ENCODE measurements around the gene GLTP. TPM values are rescaled to one million over a fixed set of nuclear protein-coding genes. Genes with fewer than 3 reads are reported as not detected.
"Not testable (repeated sequence)": the region's sequence is repeated elsewhere in the genome, so short reads cannot be mapped to it uniquely, and the experiment has no call there.

The GLTP gene
- total RNA-seq, 2 experiments from 2014 or later = 19.9 to 20.9 TPM

DNA sequence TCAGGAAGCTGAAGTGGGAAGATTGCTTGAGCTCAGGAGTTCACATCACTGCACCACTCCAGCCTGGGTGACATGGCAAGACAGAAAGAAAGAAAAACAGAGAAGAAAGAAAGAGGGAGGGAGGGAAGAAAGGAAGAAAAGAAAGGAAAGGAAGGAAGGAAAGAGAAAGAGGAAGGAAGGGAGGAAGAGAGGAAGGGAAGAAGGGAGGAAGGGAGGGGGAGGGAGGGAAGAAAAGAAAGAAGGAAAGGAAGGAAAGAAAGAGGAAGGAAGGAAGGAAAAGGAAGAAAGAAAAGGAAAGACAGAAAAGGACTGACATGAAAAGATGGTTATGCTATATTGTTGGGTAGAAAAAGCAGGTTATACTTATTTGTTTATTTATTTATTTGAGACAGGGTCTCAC is 3.9 kb downstream of the GLTP start:
- Mint-ChIP-seq H3K4me1 (ENCODE audit: low read depth) (peaks cover 36% of the 10 kb centered on the region), H3K27ac (no peak overlapping the region), H3K9me3 (ENCODE audit: insufficient read depth) (no peaks in the 10 kb centered on the region), H3K4me3 (no peak overlapping the region), H3K36me3 (ENCODE audit: low read depth) (peaks cover 2% of the 10 kb centered on the region), H3K27me3 (ENCODE audit: low read depth) (no peaks in the 10 kb centered on the region)
- DNase-seq = no peak
- CTCF ChIA-PET = interaction anchor here (1.1 to 2.2 kb wide), 3 partner anchors 23 to 71 kb away, joined by 4 to 7 read pairs (median 7); no protein-coding TSS in a partner anchor
- ATAC-seq = no peak
- POLR2A ChIA-PET = interaction anchor here (0.7 kb wide), 1 partner anchor 41 kb away, joined by 3 read pairs; no protein-coding TSS in a partner anchor

GRCh38 chr12:109875572-109876131 is 4.7 kb downstream of the GLTP start:
- no peak overlapping the region for H3K27ac Mint-ChIP-seq
- no peaks in the 10 kb centered on the region for H3K27me3 Mint-ChIP-seq (ENCODE audit: low read depth)
- CTCF ChIA-PET = interaction anchor here (1.1 to 2.2 kb wide), 3 partner anchors 22 to 70 kb away, joined by 4 to 7 read pairs (median 7); no protein-coding TSS in a partner anchor
- DNase-seq (no peak), ATAC-seq (no peak)
- peaks cover 2% of the 10 kb centered on the region for H3K36me3 Mint-ChIP-seq (ENCODE audit: low read depth)
- POLR2A ChIA-PET = interaction anchor here (0.7 kb wide), 1 partner anchor 40 kb away, joined by 3 read pairs; no protein-coding TSS in a partner anchor
- H3K9me3 Mint-ChIP-seq (ENCODE audit: insufficient read depth) = no peaks in the 10 kb centered on the region
- no peak overlapping the region for H3K4me3 Mint-ChIP-seq
- peaks cover 31% of the 10 kb centered on the region for H3K4me1 Mint-ChIP-seq (ENCODE audit: low read depth)

DNA sequence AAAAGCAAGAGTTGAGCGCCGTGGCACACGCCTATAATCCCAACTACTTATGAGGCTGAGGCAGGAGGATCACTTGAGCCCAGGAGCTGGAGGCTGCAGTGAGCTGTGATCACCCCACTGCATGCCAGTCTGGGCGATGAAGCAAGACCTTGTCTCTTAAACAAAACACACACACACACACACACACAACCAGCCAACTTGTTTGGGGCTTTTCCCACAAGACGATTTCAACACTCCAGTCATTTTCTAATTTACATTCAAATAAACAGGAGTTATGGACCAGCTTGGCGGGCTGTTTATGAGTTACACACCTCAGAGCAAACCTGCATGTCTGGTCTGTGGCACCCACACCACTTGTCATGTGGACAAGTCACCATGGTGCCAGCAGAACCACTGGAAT is 6.7 kb downstream of the GLTP start:
- ATAC-seq (no peak), DNase-seq (no peak)
- peaks cover 2% of the 10 kb centered on the region for H3K36me3 Mint-ChIP-seq (ENCODE audit: low read depth)
- ChIA-PET POLR2A (no interaction called here), CTCF (interaction anchor here (0.8 to 3.5 kb wide), 3 partner anchors 20 to 68 kb away, joined by 3 to 16 read pairs (median 3); no protein-coding TSS in a partner anchor)
- H3K4me1 Mint-ChIP-seq (ENCODE audit: low read depth) = peaks cover 17% of the 10 kb centered on the region
- H3K9me3 Mint-ChIP-seq (ENCODE audit: insufficient read depth) = no peaks in the 10 kb centered on the region
- H3K4me3 Mint-ChIP-seq = no peak overlapping the region
- H3K27ac Mint-ChIP-seq = no peak overlapping the region
- H3K27me3 Mint-ChIP-seq (ENCODE audit: low read depth) = no peaks in the 10 kb centered on the region

GRCh38 chr12:109871668-109872314 is 8.6 kb downstream of the GLTP start:
- no peaks in the 10 kb centered on the region for H3K9me3 Mint-ChIP-seq (ENCODE audit: insufficient read depth)
- no peak for ATAC-seq
- H3K4me3 Mint-ChIP-seq = no peak overlapping the region
- no peak overlapping the region for H3K27ac Mint-ChIP-seq
- H3K4me1 Mint-ChIP-seq (ENCODE audit: low read depth) = peaks cover 10% of the 10 kb centered on the region
- H3K27me3 Mint-ChIP-seq (ENCODE audit: low read depth) = no peaks in the 10 kb centered on the region
- H3K36me3 Mint-ChIP-seq (ENCODE audit: low read depth) = peaks cover 2% of the 10 kb centered on the region
- no peak for DNase-seq
- ChIA-PET POLR2A (no interaction called here), CTCF (interaction anchor here (2.1 to 3.5 kb wide), 2 partner anchors 18 to 27 kb away, joined by 6 to 16 read pairs; no protein-coding TSS in a partner anchor)

DNA sequence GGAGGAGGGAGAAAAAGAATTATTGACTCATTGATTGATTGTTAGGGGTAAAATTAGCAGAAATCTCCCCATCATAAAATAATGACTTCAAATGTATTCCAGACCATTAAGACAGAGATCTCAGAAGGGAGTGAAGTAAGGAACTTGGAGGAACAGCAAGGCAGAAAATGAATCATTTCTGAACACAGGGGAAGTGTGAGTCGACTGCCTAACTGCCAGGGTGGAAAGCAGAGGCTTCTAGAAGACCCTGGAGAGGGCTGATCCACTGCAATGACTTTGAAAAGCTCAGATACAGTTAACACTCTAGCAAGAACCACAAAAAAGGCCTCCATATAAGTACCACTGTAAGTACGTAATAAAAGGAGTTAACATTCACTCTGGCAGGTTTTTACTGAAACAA is 9.7 kb downstream of the GLTP start:
- DNase-seq (no peak), ATAC-seq (no peak)
- no peak overlapping the region for H3K27ac Mint-ChIP-seq
- no peaks in the 10 kb centered on the region for H3K27me3 Mint-ChIP-seq (ENCODE audit: low read depth)
- ChIA-PET POLR2A (no interaction called here), CTCF (interaction anchor here (2.1 to 3.5 kb wide), 2 partner anchors 17 to 25 kb away, joined by 6 to 16 read pairs; no protein-coding TSS in a partner anchor)
- no peak overlapping the region for H3K4me3 Mint-ChIP-seq
- peaks cover 7% of the 10 kb centered on the region for H3K4me1 Mint-ChIP-seq (ENCODE audit: low read depth)
- H3K9me3 Mint-ChIP-seq (ENCODE audit: insufficient read depth) = no peaks in the 10 kb centered on the region
- H3K36me3 Mint-ChIP-seq (ENCODE audit: low read depth) = peaks cover 2% of the 10 kb centered on the region

- no peak overlapping the region for H3K27ac Mint-ChIP-seq
- POLR2A ChIA-PET = no interaction called here
- CTCF ChIA-PET = interaction anchor here (0.8 kb wide), 1 partner anchor 23 kb away, joined by 5 read pairs; no protein-coding TSS in a partner anchor
- H3K27me3 Mint-ChIP-seq (ENCODE audit: low read depth) = no peaks in the 10 kb centered on the region
- H3K36me3 Mint-ChIP-seq (ENCODE audit: low read depth) = peaks cover 2% of the 10 kb centered on the region
- ATAC-seq = no peak
- no peak overlapping the region for H3K4me3 Mint-ChIP-seq
- DNase-seq = no peak
- no peaks in the 10 kb centered on the region for H3K9me3 Mint-ChIP-seq (ENCODE audit: insufficient read depth)
- H3K4me1 Mint-ChIP-seq (ENCODE audit: low read depth) = peaks cover 21% of the 10 kb centered on the region
Observed at GRCh38 chr12:109868182-109869051, 11.9 kb downstream of the GLTP start.

DNA sequence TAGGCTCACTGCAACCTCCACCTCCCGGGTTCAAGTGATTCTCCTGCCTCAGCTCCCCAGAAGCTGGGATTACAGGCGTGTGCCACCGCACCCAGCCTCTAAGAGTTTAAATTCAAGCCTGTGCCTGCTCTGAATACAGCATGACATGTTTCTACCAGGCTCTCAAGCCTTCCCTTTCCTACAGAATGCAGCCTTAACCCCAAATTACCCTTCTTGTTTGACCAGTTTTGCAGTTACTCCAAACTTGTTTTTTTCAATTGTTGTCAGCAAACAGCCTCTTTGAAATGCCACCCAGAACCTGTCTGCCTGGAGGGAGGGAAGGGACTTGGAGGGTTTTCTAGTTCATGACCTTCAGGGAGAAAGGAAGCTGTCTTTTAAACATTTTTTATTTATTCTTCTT is 15.4 kb downstream of the GLTP start:
- Mint-ChIP-seq H3K4me1 (ENCODE audit: low read depth) (peaks cover 19% of the 10 kb centered on the region), H3K36me3 (ENCODE audit: low read depth) (no peaks in the 10 kb centered on the region), H3K9me3 (ENCODE audit: insufficient read depth) (no peaks in the 10 kb centered on the region), H3K27ac (peak overlapping the region; percentile 72), H3K4me3 (no peak overlapping the region), H3K27me3 (ENCODE audit: low read depth) (no peaks in the 10 kb centered on the region)
- ATAC-seq (no peak), DNase-seq (no peak)
- ChIA-PET CTCF (interaction anchor here (1.5 to 5.0 kb wide), 4 partner anchors 11 to 60 kb away, joined by 3 to 40 read pairs (median 14); no protein-coding TSS in a partner anchor), POLR2A (no interaction called here)

- DNase-seq = peak; percentile 48
- peak overlapping the region; percentile 77 for H3K27ac Mint-ChIP-seq
- peak; percentile 91 for ATAC-seq
- POLR2A ChIA-PET = no interaction called here
- H3K36me3 Mint-ChIP-seq (ENCODE audit: low read depth) = no peaks in the 10 kb centered on the region
- no peaks in the 10 kb centered on the region for H3K9me3 Mint-ChIP-seq (ENCODE audit: insufficient read depth)
- peaks cover 21% of the 10 kb centered on the region for H3K4me1 Mint-ChIP-seq (ENCODE audit: low read depth)
- H3K27me3 Mint-ChIP-seq (ENCODE audit: low read depth) = no peaks in the 10 kb centered on the region
- no peak overlapping the region for H3K4me3 Mint-ChIP-seq
- CTCF ChIA-PET = interaction anchor here (1.9 to 5.0 kb wide), 3 partner anchors 10 to 19 kb away, joined by 5 to 40 read pairs (median 22); no protein-coding TSS in a partner anchor
Observed at GRCh38 chr12:109863847-109864712, 16.3 kb downstream of the GLTP start.

GRCh38 chr12:109862491-109862890 is 17.9 kb downstream of the GLTP start:
- H3K4me3 Mint-ChIP-seq; H3K36me3 Mint-ChIP-seq (ENCODE audit: low read depth); H3K27me3 Mint-ChIP-seq (ENCODE audit: low read depth); DNase-seq; POLR2A ChIA-PET; H3K27ac Mint-ChIP-seq; H3K9me3 Mint-ChIP-seq (ENCODE audit: insufficient read depth); ATAC-seq: not testable (repeated sequence)
- H3K4me1 Mint-ChIP-seq (ENCODE audit: low read depth) = peaks cover 30% of the 10 kb centered on the region
- CTCF ChIA-PET = interaction anchor here (5.0 kb wide), 1 partner anchor 9 kb away, joined by 40 read pairs; no protein-coding TSS in a partner anchor

DNA sequence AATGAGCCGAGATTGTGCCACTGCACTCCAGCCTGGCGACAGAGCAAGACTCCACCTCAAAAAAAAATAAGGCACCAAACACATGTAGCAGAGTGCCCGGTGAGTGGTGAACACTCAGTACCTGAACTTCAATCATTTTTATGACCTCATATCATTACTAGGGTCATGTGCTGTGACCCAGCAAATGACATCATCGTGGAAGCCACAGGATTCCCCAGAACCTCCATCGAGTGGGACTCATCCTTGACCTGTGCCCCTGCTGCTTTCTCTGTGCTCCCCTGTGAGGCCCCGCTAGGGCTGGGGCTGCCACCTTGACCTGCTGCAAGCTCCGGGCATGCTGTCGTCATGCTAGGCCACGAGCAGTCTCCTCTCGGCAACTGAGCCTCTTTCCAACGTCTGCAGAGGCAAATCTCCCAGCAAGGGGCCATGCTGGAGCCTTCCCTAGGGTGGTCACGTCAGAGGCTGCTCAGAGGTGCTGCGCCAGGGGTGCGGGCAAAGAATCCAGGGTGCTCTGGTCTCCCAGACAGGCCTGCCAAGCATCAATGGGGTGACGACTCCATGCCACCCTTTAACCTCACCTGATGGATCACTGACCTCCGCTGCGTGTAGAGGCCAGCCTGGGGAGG is 18.5 kb downstream of the GLTP start:
- no peak overlapping the region for H3K27ac Mint-ChIP-seq

More for the DNA sequence above, 18.5 kb downstream of the GLTP start:
- Mint-ChIP-seq H3K9me3 (ENCODE audit: insufficient read depth) (no peaks in the 10 kb centered on the region), H3K27me3 (ENCODE audit: low read depth) (no peaks in the 10 kb centered on the region), H3K4me3 (no peak overlapping the region), H3K4me1 (ENCODE audit: low read depth) (peaks cover 30% of the 10 kb centered on the region), H3K36me3 (ENCODE audit: low read depth) (no peaks in the 10 kb centered on the region)
- ChIA-PET CTCF (interaction anchor here (1.2 kb wide), 1 partner anchor 16 kb away, joined by 5 read pairs; no protein-coding TSS in a partner anchor), POLR2A (no interaction called here)
- no peak for ATAC-seq
- DNase-seq = no peak

Measured in activated CD8-positive, alpha-beta T cell treated with anti-CD3 and anti-CD28 coated beads, Interleukin-2, amount 10 ng/mL, durations not matched to agents 7 days and 5 days (primary cell).